CD14-positive monocyte (primary cell): Measurements from ENCODE around the gene ME3. TPM values are rescaled to one million over a fixed set of nuclear protein-coding genes. Genes with fewer than 3 reads are reported as not detected.

ENCODE experiments used
- DNase-seq, 3 donors: peaks; one replicate each; pipeline ENCODE4 v3.0.0-alpha.2; 2011 to 2022
- H2AFZ ChIP-seq: 2 replicates; pipeline ENCODE4 v1.6.0; 2012; ENCODE audit warnings: mild to moderate bottlenecking, low read depth, low read length, inconsistent platforms; ENCODE audit not compliant: insufficient read depth, poor library complexity, severe bottlenecking
- H3K27ac ChIP-seq, 2 donors: 1 replicate in 1 of 2; 2 replicates in 1 of 2; pipeline ENCODE4 v1.5.1; 2012 to 2013; ENCODE audit warnings: low read length in 2 of 2, control low read depth in 1 of 2, inconsistent platforms in 1 of 2, low read depth in 1 of 2, mild to moderate bottlenecking in 1 of 2
- H3K27me3 ChIP-seq, 2 donors: one replicate each; pipeline versions ENCODE4 v1.6.0 to v1.6.1; 2011 to 2013; ENCODE audit warnings: low read length in 2 of 2; ENCODE audit not compliant: control insufficient read depth in 2 of 2, insufficient read depth in 2 of 2
- H3K36me3 ChIP-seq, 2 donors: replicated peaks in 1 of 2; 1 replicate in 1 of 2; 2 replicates in 1 of 2; pipeline versions ENCODE4 v1.5.1 to v1.6.1; 2012 to 2013; ENCODE audit warnings: low read length in 2 of 2, control low read depth in 1 of 2, inconsistent platforms in 1 of 2, mild to moderate bottlenecking in 1 of 2; ENCODE audit not compliant: insufficient read depth in 2 of 2, control insufficient read depth in 1 of 2
- H3K4me1 ChIP-seq, 2 donors: 1 replicate in 1 of 2; 2 replicates in 1 of 2; pipeline versions ENCODE4 v1.5.1 to v1.6.1; 2012 to 2013; ENCODE audit warnings: low read length in 2 of 2, control low read depth in 1 of 2, inconsistent platforms in 1 of 2, mild to moderate bottlenecking in 1 of 2, moderate library complexity in 1 of 2; ENCODE audit not compliant: insufficient read depth in 2 of 2, control insufficient read depth in 1 of 2
- H3K4me2 ChIP-seq: replicated peaks from 2 replicates; pipeline ENCODE3; 2012; ENCODE audit warnings: low read length, moderate library complexity, mild to moderate bottlenecking; ENCODE audit not compliant: poor library complexity, severe bottlenecking; ENCODE audit errors: extremely low read depth
- H3K4me3 ChIP-seq, 3 experiments: fragments of 200-600 bp in 1 of 3; sonication (generic) in 1 of 3; replicated peaks in 1 of 3; 1 replicate in 2 of 3; 2 replicates in 1 of 3; pipeline ENCODE4 v1.5.1; 2011 to 2013; ENCODE audit warnings: low read length in 3 of 3, mild to moderate bottlenecking in 3 of 3, control low read depth in 2 of 3, low read depth in 2 of 3, inconsistent platforms in 1 of 3, moderate library complexity in 1 of 3
- H3K79me2 ChIP-seq: 2 replicates; pipeline ENCODE4 v1.6.0; 2012; ENCODE audit warnings: mild to moderate bottlenecking, control low read depth, inconsistent platforms, low read length, moderate library complexity; ENCODE audit not compliant: insufficient read depth
- H3K9ac ChIP-seq: 2 replicates; pipeline ENCODE4 v1.6.0; 2017; ENCODE audit warnings: low read length, mild to moderate bottlenecking; ENCODE audit not compliant: insufficient read depth, poor library complexity, severe bottlenecking
- H3K9me3 ChIP-seq, 2 donors: replicated peaks in 1 of 2; 1 replicate in 1 of 2; 2 replicates in 1 of 2; pipeline versions ENCODE4 v1.5.1 to v1.6.1; 2012 to 2013; ENCODE audit warnings: low read length in 2 of 2, control low read depth in 1 of 2; ENCODE audit not compliant: control insufficient read depth in 1 of 2, insufficient read depth in 1 of 2
- H4K20me1 ChIP-seq: 2 replicates; pipeline ENCODE4 v1.6.0; 2012; ENCODE audit warnings: mild to moderate bottlenecking, low read length, control low read depth, moderate library complexity; ENCODE audit not compliant: insufficient read depth
- H3K27ac Mint-ChIP-seq, 7 donors: one replicate each; pipeline ENCODE4 v1.8.0; 2020; ENCODE audit warnings: mild to moderate bottlenecking in 7 of 7, mixed read lengths in 7 of 7, moderate library complexity in 6 of 7, inconsistent platforms in 2 of 7
- H3K27me3 Mint-ChIP-seq, 3 donors: one replicate each; pipeline ENCODE4 v1.8.0; 2021 to 2022; ENCODE audit warnings: low read depth in 3 of 3, mild to moderate bottlenecking in 3 of 3, mixed read lengths in 3 of 3, moderate library complexity in 3 of 3, inconsistent platforms in 1 of 3
- H3K36me3 Mint-ChIP-seq, 2 donors: one replicate each; pipeline ENCODE4 v1.8.0; 2020; ENCODE audit warnings: mixed read lengths in 2 of 2, inconsistent platforms in 1 of 2, mild to moderate bottlenecking in 1 of 2
- H3K4me1 Mint-ChIP-seq: one replicate; pipeline ENCODE4 v1.8.0; 2020; ENCODE audit warnings: mild to moderate bottlenecking, mixed read lengths
- H3K4me3 Mint-ChIP-seq, 2 donors: one replicate each; pipeline ENCODE4 v1.8.0; 2020; ENCODE audit warnings: mild to moderate bottlenecking in 2 of 2, mixed read lengths in 2 of 2, moderate library complexity in 1 of 2
- H3K9me3 Mint-ChIP-seq, 7 donors: one replicate each; pipeline ENCODE4 v1.8.0; 2020 to 2022; ENCODE audit warnings: mixed read lengths in 7 of 7, mild to moderate bottlenecking in 6 of 7, moderate library complexity in 6 of 7, inconsistent platforms in 2 of 7
- CTCF ChIP-seq: fragments of 200-600 bp; IDR thresholded peaks from one replicate; pipeline ENCODE4 v1.8.0; 2022; ENCODE audit warnings: antibody characterized with exemption, mild to moderate bottlenecking
- WGBS: methylation state at CpG from one replicate; pipeline ENCODE4 v1.1.5; 2013; ENCODE audit warnings: missing lambda C conversion rate; ENCODE audit not compliant: insufficient coverage; 5-methylcytosine and 5-hydroxymethylcytosine counted together
- intact Hi-C, 2 donors: fragments of 100-400 bp; cut with micrococcal nuclease; formaldehyde crosslinking; loops; one replicate each; pipeline versions ENCODE4 v1.15.0 to v1.15.1; 2023
- polyA minus RNA-seq: library from RNA; depleted of rRNA, polyadenylated mRNA; stranded (reverse); fragments of >200 nt; gene quantifications from 2 replicates; pipeline ENCODE4 v1.2.3, GENCODE V29; 2012
- polyA plus RNA-seq, 3 donors: library from polyadenylated mRNA; depleted of rRNA in 1 of 3; unstranded in 2 of 3; stranded (reverse) in 1 of 3; fragments of 300-500 nt in 2 of 3; fragments of >200 nt in 1 of 3; fragmentation: Illumina TruSeq in 2 of 3; gene quantifications; 1 replicate in 2 of 3; 2 replicates in 1 of 3; pipeline ENCODE4 v1.2.3, GENCODE V29; 2012 to 2021
- total RNA-seq, 12 experiments: library from RNA in 1 of 12; stranded (reverse) in 1 of 12; fragments of 120-200 nt in 1 of 12; gene quantifications; one replicate each; pipeline ENCODE4 v1.2.4 and lab custom pipeline; 2013 to 2026; ENCODE audit warnings: mixed read lengths in 6 of 12, inconsistent platforms in 1 of 12

ME3 gene
- 2.3 TPM for total RNA-seq (2013)
- 1 to 10 TPM in 1 of 3 donors, under 1 TPM in 2; 0.31 to 3.0 (median 0.42) TPM for polyA plus RNA-seq
- polyA minus RNA-seq, result 2.8 and 10.8 TPM in 2 replicates
- total RNA-seq (lab: John Stamatoyannopoulos, UW), result 0.93 to 7.2 (median 1.7) reads per million in 11 experiments

- Histone ChIP-seq H2AFZ (peak within 1 kb of the TSS; percentile 82), H3K4me3 (peak within 1 kb of the TSS; percentile 53 to 90 (median 79)), H3K9ac (peak within 1 kb of the TSS; percentile 74), H3K9me3 (no peaks in the 10 kb centered on the region), H3K36me3 (no peaks in the 10 kb centered on the region), H3K27ac (peak within 1 kb of the TSS in 1 of 2 donors; percentile 41), H3K4me2 (peak within 1 kb of the TSS; percentile 94), H3K27me3 (peaks cover 5 to 13% of the 10 kb centered on the region in 2 donors), H3K4me1 (peaks cover 8 to 15% of the 10 kb centered on the region in 2 donors), H4K20me1 (no peaks in the 10 kb centered on the region), H3K79me2 (no peaks in the 10 kb centered on the region)
- Mint-ChIP-seq H3K36me3 (no peaks in the 10 kb centered on the region), H3K27me3 (peaks cover 13 to 30% (median 19%) of the 10 kb centered on the region in 3 donors), H3K9me3 (peaks cover 0 to 2% (median 0%) of the 10 kb centered on the region in 7 donors), H3K4me3 (peak within 1 kb of the TSS; percentile 92 to 95), H3K4me1 (peaks cover 21% of the 10 kb centered on the region), H3K27ac (peak within 1 kb of the TSS in 6 of 7 donors; percentile 22 to 74 (median 55))
- DNase-seq, result peak; percentile 59 to 76 (median 64)
- no peak for TF ChIP-seq CTCF
- WGBS, result 0% methylated on average over 49 of the region's 52 CpGs
- intact Hi-C loops, result loop anchor here in 1 of 2 donors (10.0 kb wide), 1 partner anchor 133 kb away; the partner anchor contains the start of gene PRSS23
These were observed at the start of gene ME3 for GRCh38 chr11:86672007-86672621. TSS of gene ME3 (minus strand) at chr11:86672616.

- DNase-seq, result no peak
- Histone ChIP-seq H3K27me3 (no peaks in the 10 kb centered on the region), H3K27ac (no peak overlapping the region), H3K36me3 (no peaks in the 10 kb centered on the region), H3K9me3 (peaks cover 2 to 5% of the 10 kb centered on the region in 2 donors), H3K4me1 (no peaks in the 10 kb centered on the region), H3K9ac (no peak overlapping the region), H4K20me1 (no peaks in the 10 kb centered on the region), H3K4me3 (no peak overlapping the region), H3K4me2 (no peak overlapping the region), H3K79me2 (no peaks in the 10 kb centered on the region), H2AFZ (no peak overlapping the region)
- WGBS, result no CpG with 5 or more reads among the region's 1 CpG
- no peak overlapping the region for H3K27ac Mint-ChIP-seq
- peaks cover 0 to 2% (median 0%) of the 10 kb centered on the region in 3 donors for H3K27me3 Mint-ChIP-seq
- no peaks in the 10 kb centered on the region for H3K36me3 Mint-ChIP-seq
- intact Hi-C loops, result no loop called here
- no peaks in the 10 kb centered on the region for H3K4me1 Mint-ChIP-seq
- no peak for TF ChIP-seq CTCF
- no peak overlapping the region for H3K4me3 Mint-ChIP-seq
- peaks cover 2 to 23% (median 9%) of the 10 kb centered on the region in 7 donors for H3K9me3 Mint-ChIP-seq
These were observed 49.6 kb upstream of the ME3 start for GRCh38 chr11:86722006-86722405.
